HepG2 (cell line): ENCODE results near the gene PSMG3. TPM values are rescaled to one million over a fixed set of nuclear protein-coding genes. Genes with fewer than 3 reads are reported as not detected.

ENCODE experiments used
- AGO1 ChIP-seq: fragments of 200-400 bp; formaldehyde crosslinking; IDR thresholded peaks from 2 replicates; pipeline ENCODE4 v1.6.1; 2017; ENCODE audit warnings: mild to moderate bottlenecking, low read depth, low read length, moderate library complexity; ENCODE audit not compliant: poor library complexity, severe bottlenecking
- CCDC6 ChIP-seq: sonication (generic); formaldehyde crosslinking; IDR thresholded peaks from 2 replicates; pipeline ENCODE4 v1.8.1; 2022; ENCODE audit warnings: mild to moderate bottlenecking, missing genetic modification reagents, moderate library complexity
- DRAP1 ChIP-seq: IDR thresholded peaks from 2 replicates; pipeline ENCODE4 v1.6.1; 2016; ENCODE audit warnings: missing genetic modification reagents, missing compliant biosample characterization
- FOXP1 ChIP-seq, 2 experiments: fragments of 450-650 bp in 1 of 2; IDR thresholded peaks; 2 replicates each; pipeline ENCODE4 v1.6.1; 2017 to 2018; ENCODE audit warnings: antibody characterized with exemption in 1 of 2
- HIVEP1 ChIP-seq: sonication (generic); formaldehyde crosslinking; IDR thresholded peaks from 2 replicates; pipeline ENCODE4 v1.4.0; 2020; ENCODE audit warnings: mild to moderate bottlenecking, missing genetic modification reagents
- HOXA5 ChIP-seq: sonication (generic); formaldehyde crosslinking; IDR thresholded peaks from 2 replicates; pipeline ENCODE4 v1.4.0; 2020; ENCODE audit warnings: missing genetic modification reagents
- ISX ChIP-seq: sonication (generic); formaldehyde crosslinking; conservative IDR thresholded peaks from 2 replicates; pipeline ENCODE4 v1.5.0; 2020; ENCODE audit warnings: missing genetic modification reagents
- KLF15 ChIP-seq: sonication (generic); formaldehyde crosslinking; IDR thresholded peaks from 2 replicates; pipeline ENCODE4 v1.8.1; 2023; ENCODE audit warnings: borderline replicate concordance, mild to moderate bottlenecking, inconsistent platforms, missing genetic modification reagents, mixed read lengths
- MATR3 ChIP-seq: sonication (generic); formaldehyde crosslinking; IDR thresholded peaks from 2 replicates; pipeline ENCODE4 v1.4.0; 2020; ENCODE audit warnings: missing genetic modification reagents
- MAX ChIP-seq: IDR thresholded peaks from 2 replicates; pipeline ENCODE4 v1.6.1; 2012; ENCODE audit warnings: inconsistent platforms
- MTA1 ChIP-seq: sonication (generic); formaldehyde crosslinking; IDR thresholded peaks from 2 replicates; pipeline ENCODE4 v1.4.0; 2020; ENCODE audit warnings: missing genetic modification reagents, mild to moderate bottlenecking, borderline replicate concordance
- MYC ChIP-seq: sonication (generic); formaldehyde crosslinking; IDR thresholded peaks from 2 replicates; pipeline ENCODE4 v1.9.0; 2021; ENCODE audit warnings: missing genetic modification reagents, borderline replicate concordance
- POLR2AphosphoS5 ChIP-seq: IDR thresholded peaks from 2 replicates; pipeline ENCODE4 v1.6.1; 2012; ENCODE audit warnings: low read depth, low read length
- SIN3B ChIP-seq: fragments of 150-350 bp; IDR thresholded peaks from 2 replicates; pipeline ENCODE4 v1.6.1; 2014; ENCODE audit warnings: low read length
- SNAPC4 ChIP-seq: sonication (generic); formaldehyde crosslinking; IDR thresholded peaks from 2 replicates; pipeline ENCODE4 v1.4.0; 2020; ENCODE audit warnings: mild to moderate bottlenecking, missing genetic modification reagents
- SPEN ChIP-seq: sonication (generic); formaldehyde crosslinking; IDR thresholded peaks from 2 replicates; pipeline ENCODE4 v1.5.1; 2020; ENCODE audit warnings: low read depth, mild to moderate bottlenecking, missing genetic modification reagents
- STAT5B ChIP-seq: sonication (generic); formaldehyde crosslinking; IDR thresholded peaks from 2 replicates; pipeline ENCODE4 v1.4.0; 2020; ENCODE audit warnings: missing genetic modification reagents
- TBP ChIP-seq: sonication (generic); formaldehyde crosslinking; IDR thresholded peaks from 2 replicates; pipeline ENCODE4 v1.5.0; 2020; ENCODE audit warnings: missing genetic modification reagents
- YEATS2 ChIP-seq: sonication (generic); formaldehyde crosslinking; IDR thresholded peaks from 2 replicates; pipeline ENCODE4 v1.4.0; 2020; ENCODE audit warnings: missing genetic modification reagents, borderline replicate concordance
- ZFP90 ChIP-seq: sonication (generic); formaldehyde crosslinking; IDR thresholded peaks from 2 replicates; pipeline ENCODE4 v1.8.0; 2022; ENCODE audit warnings: missing genetic modification reagents, mild to moderate bottlenecking, inconsistent platforms, borderline replicate concordance
- ZNF503 ChIP-seq: sonication (generic); formaldehyde crosslinking; IDR thresholded peaks from 2 replicates; pipeline ENCODE4 v1.4.0; 2020; ENCODE audit warnings: missing genetic modification reagents
- ZNF737 ChIP-seq: sonication (generic); formaldehyde crosslinking; IDR thresholded peaks from 2 replicates; pipeline ENCODE4 v1.5.0; 2020; ENCODE audit warnings: missing genetic modification reagents, mild to moderate bottlenecking, borderline replicate concordance
- ZNF792 ChIP-seq: IDR thresholded peaks from 2 replicates; pipeline ENCODE4 v1.6.1; 2016
- ZSCAN29 ChIP-seq: sonication (generic); formaldehyde crosslinking; conservative IDR thresholded peaks from 2 replicates; pipeline ENCODE4 v1.4.0; 2020; ENCODE audit warnings: mild to moderate bottlenecking, missing genetic modification reagents
- polyA plus RNA-seq, 8 experiments: library from polyadenylated mRNA; depleted of rRNA in 3 of 8; stranded (reverse) in 7 of 8; unstranded in 1 of 8; fragments of >200 nt; fragmentation: Illumina TruSeq in 4 of 8; extraction: Trizol in 4 of 8; gene quantifications; 2 replicates each; pipeline versions ENCODE4 v1.2.1 to v1.2.3, GENCODE V29; 2011 to 2016; ENCODE audit warnings: low read depth in 4 of 8, missing spikeins in 1 of 8, mixed read lengths in 1 of 8; ENCODE audit not compliant: insufficient read depth in 1 of 8
- total RNA-seq, 5 experiments: library from RNA; depleted of rRNA; stranded (reverse); fragments of >200 nt; fragmentation: Illumina TruSeq; extraction: Trizol; gene quantifications; 2 replicates each; pipeline ENCODE4 v1.2.3, GENCODE V29; 2016; ENCODE audit warnings: low read depth in 1 of 5

PSMG3 gene
- total and polyA plus RNA-seq, 2 of the 13 experiments (the other 11 are each of a cell fraction or from before 2014, with no cell fraction given): 29.6 to 48.4 TPM

GRCh38 chr7:1555813-1556543, 13.9 kb downstream of the PSMG3 start, which contains the start of gene TMEM184A (continued):
- TF ChIP-seq MATR3: no peak
- peak; percentile 79; the same call in 1 of the 2 replicates for TF ChIP-seq ZNF792 (CRISPR knock-in tag)
- no peak for TF ChIP-seq FOXP1 (IDR thresholded peaks at IDR 0.05)
- no peak for TF ChIP-seq FOXP1 (CRISPR knock-in tag; IDR thresholded peaks at IDR 0.05)
- peak; percentile 77; the same call in 1 of the 2 replicates for TF ChIP-seq ZNF503
- no peak for TF ChIP-seq ZSCAN29 (CRISPR knock-in tag)
- TF ChIP-seq DRAP1 (CRISPR knock-in tag): peak; percentile 69
- TF ChIP-seq ZNF737 (CRISPR knock-in tag): no peak
- TF ChIP-seq HOXA5 (CRISPR knock-in tag): 0 out of 2 replicates have a peak, but pooled peaks have one; percentile 79
- peak; percentile 99 for TF ChIP-seq MAX
- peak; percentile 73; the same call in 1 of the 2 replicates for TF ChIP-seq HIVEP1 (CRISPR knock-in tag)
- TF ChIP-seq SPEN (CRISPR knock-in tag): peak; percentile 58
- TF ChIP-seq KLF15 (CRISPR knock-in tag): no peak
- peak; percentile 69 for TF ChIP-seq SNAPC4 (CRISPR knock-in tag)
- peak; percentile 25; the same call in 1 of the 2 replicates for TF ChIP-seq CCDC6 (CRISPR knock-in tag)
- TF ChIP-seq ISX: 0 out of 2 replicates have a peak, but pooled peaks have one; percentile 49
- no peak for TF ChIP-seq STAT5B (CRISPR knock-in tag)
- TF ChIP-seq POLR2AphosphoS5: peak; percentile 56
- peak; percentile 62 for TF ChIP-seq AGO1
- peak; percentile 99 for TF ChIP-seq MYC (CRISPR knock-in tag)
- peak; percentile 74; the same call in 1 of the 2 replicates for TF ChIP-seq YEATS2 (CRISPR knock-in tag)
- 0 out of 2 replicates have a peak, but pooled peaks have one; percentile 48 for TF ChIP-seq TBP (CRISPR knock-in tag)
- peak; percentile 97 for TF ChIP-seq ZFP90 (CRISPR knock-in tag)
- peak; percentile 91; the same call in 1 of the 2 replicates for TF ChIP-seq MTA1
- TF ChIP-seq SIN3B: no peak
